NCI-H82 (cell line): Measurements from ENCODE around the gene PGM2L1.
"Not testable (repeated sequence)": the region's sequence is repeated elsewhere in the genome, so short reads cannot be mapped to it uniquely, and the experiment has no call there.

Source experiments
- DNase-seq: peaks from one replicate; lab custom pipeline; 2025; lab: John Stamatoyannopoulos, UW

The PGM2L1 gene

GRCh38 chr11:74400606-74401005 lies 2.4 kb upstream of the PGM2L1 start:
- peak; percentile 3 for DNase-seq

- peak; percentile 61 for DNase-seq
These were observed 561 bp downstream of the PGM2L1 start for GRCh38 chr11:74397501-74398243.

GRCh38 chr11:74392256-74392655 lies 6.0 kb downstream of the PGM2L1 start:
- DNase-seq = no peak

GRCh38 chr11:74391193-74391592 lies 7.0 kb downstream of the PGM2L1 start:
- no peak for DNase-seq

- no peak for DNase-seq
These were observed 7.5 kb downstream of the PGM2L1 start for GRCh38 chr11:74390697-74391096.

GRCh38 chr11:74388678-74389327 lies 9.4 kb downstream of the PGM2L1 start:
- peak; percentile 71 for DNase-seq

GRCh38 chr11:74384641-74385040 lies 13.6 kb downstream of the PGM2L1 start:
- peak; percentile 2 for DNase-seq

- peak; percentile 55 for DNase-seq
These were observed 17.3 kb downstream of the PGM2L1 start for GRCh38 chr11:74380746-74381439.

- DNase-seq = no peak
These were observed 20.5 kb downstream of the PGM2L1 start for GRCh38 chr11:74377689-74378088.

- DNase-seq = no peak
These were observed 24.9 kb downstream of the PGM2L1 start for GRCh38 chr11:74373382-74373781.

- DNase-seq = no peak
These were observed 26.8 kb downstream of the PGM2L1 start for GRCh38 chr11:74371269-74372052.

- DNase-seq = no peak
These were observed 28.1 kb downstream of the PGM2L1 start for GRCh38 chr11:74370123-74370522.

- DNase-seq = no peak
These were observed 30.4 kb downstream of the PGM2L1 start for GRCh38 chr11:74367881-74368280.

GRCh38 chr11:74366576-74366975 lies 31.7 kb downstream of the PGM2L1 start:
- no peak for DNase-seq

GRCh38 chr11:74365805-74366204 lies 32.4 kb downstream of the PGM2L1 start:
- DNase-seq = not testable (repeated sequence)

GRCh38 chr11:74357449-74357848 lies 40.8 kb downstream of the PGM2L1 start:
- no peak for DNase-seq

GRCh38 chr11:74355626-74356025 lies 42.6 kb downstream of the PGM2L1 start:
- DNase-seq = no peak

GRCh38 chr11:74354036-74354435 lies 44.2 kb downstream of the PGM2L1 start:
- DNase-seq = no peak

- peak; percentile 25 for DNase-seq
These were observed 50.9 kb downstream of the PGM2L1 start for GRCh38 chr11:74347381-74347780.

GRCh38 chr11:74345420-74345819 lies 52.8 kb downstream of the PGM2L1 start:
- no peak for DNase-seq

GRCh38 chr11:74341921-74342320 lies 56.3 kb downstream of the PGM2L1 start:
- no peak for DNase-seq

GRCh38 chr11:74339619-74340018 lies 58.6 kb downstream of the PGM2L1 start:
- DNase-seq = no peak
